GM23248 (cell line): Measurements from ENCODE around the gene PREX1. TPM values are rescaled to one million over a fixed set of nuclear protein-coding genes. Genes with fewer than 3 reads are reported as not detected.
"Not testable (repeated sequence)": the region's sequence is repeated elsewhere in the genome, so short reads cannot be mapped to it uniquely, and the experiment has no call there.

ENCODE experiments used
- DNase-seq: peaks from one replicate; pipeline ENCODE4 v3.0.0-alpha.2; 2015
- H2AFZ ChIP-seq: fragments of 200-600 bp; sonication (generic); 2 replicates; pipeline ENCODE4 v1.6.1; 2016; ENCODE audit warnings: antibody characterized with exemption
- H3F3A ChIP-seq: fragments of 200-600 bp; sonication (generic); 2 replicates; pipeline ENCODE4 v1.6.1; 2016; ENCODE audit warnings: mild to moderate bottlenecking, antibody characterized with exemption, mixed run types; ENCODE audit not compliant: insufficient read depth
- H3K27ac ChIP-seq: fragments of 200-600 bp; sonication (generic); 2 replicates; pipeline ENCODE4 v1.5.1; 2016; ENCODE audit warnings: mild to moderate bottlenecking
- H3K27me3 ChIP-seq: fragments of 200-600 bp; sonication (generic); replicated peaks from 2 replicates; pipeline ENCODE4 v1.6.1; 2016; ENCODE audit warnings: mild to moderate bottlenecking; ENCODE audit not compliant: insufficient read depth
- H3K36me3 ChIP-seq: fragments of 200-600 bp; sonication (generic); 2 replicates; pipeline ENCODE4 v1.6.1; 2016; ENCODE audit warnings: low read depth, mild to moderate bottlenecking
- H3K4me1 ChIP-seq: fragments of 200-600 bp; sonication (generic); 2 replicates; pipeline ENCODE4 v1.6.1; 2016; ENCODE audit warnings: mild to moderate bottlenecking; ENCODE audit not compliant: insufficient read depth
- H3K4me2 ChIP-seq: fragments of 200-600 bp; sonication (generic); one replicate; pipeline ENCODE4 v1.6.1; 2016; ENCODE audit warnings: mild to moderate bottlenecking; ENCODE audit not compliant: unreplicated experiment
- H3K4me3 ChIP-seq: fragments of 200-600 bp; sonication (generic); 2 replicates; pipeline ENCODE4 v1.5.1; 2016; ENCODE audit warnings: mild to moderate bottlenecking
- H3K79me2 ChIP-seq: fragments of 200-600 bp; sonication (generic); 2 replicates; pipeline ENCODE4 v1.6.1; 2016; ENCODE audit warnings: mild to moderate bottlenecking; ENCODE audit not compliant: insufficient read depth
- H3K9ac ChIP-seq: fragments of 200-600 bp; sonication (generic); 2 replicates; pipeline ENCODE4 v1.6.1; 2016; ENCODE audit warnings: mild to moderate bottlenecking
- H3K9me2 ChIP-seq: fragments of 200-600 bp; sonication (generic); 2 replicates; pipeline ENCODE4 v1.6.1; 2016; ENCODE audit warnings: mixed run types, mild to moderate bottlenecking, moderate library complexity; ENCODE audit not compliant: insufficient read depth
- H3K9me3 ChIP-seq: fragments of 200-600 bp; sonication (generic); one replicate; pipeline ENCODE4 v1.6.1; 2017; ENCODE audit warnings: low read depth
- H4K20me1 ChIP-seq: fragments of 200-600 bp; sonication (generic); 2 replicates; pipeline ENCODE4 v1.6.0; 2016; ENCODE audit not compliant: insufficient read depth
- EZH2 ChIP-seq: fragments of 200-600 bp; sonication (generic); IDR thresholded peaks from 2 replicates; pipeline ENCODE4 v1.6.1; 2018; ENCODE audit warnings: antibody characterized with exemption, mild to moderate bottlenecking; ENCODE audit not compliant: insufficient read depth, poor library complexity, severe bottlenecking
- EZH2phosphoT487 ChIP-seq: fragments of 200-600 bp; sonication (generic); IDR thresholded peaks from 2 replicates; pipeline ENCODE4 v1.6.1; 2018; ENCODE audit warnings: antibody characterized with exemption, moderate library complexity, mild to moderate bottlenecking, low read depth; ENCODE audit not compliant: insufficient read depth
- WGBS, 2 experiments: methylation state at CpG; one replicate each; pipeline ENCODE4 v1.1.6; 2015 to 2017; ENCODE audit warnings: low lambda C conversion rate in 2 of 2, low coverage in 1 of 2; ENCODE audit errors: missing lambda C conversion rate in 2 of 2; 5-methylcytosine and 5-hydroxymethylcytosine counted together
- in situ Hi-C: fragments of 300-500 bp; cut with MboI; formaldehyde crosslinking; loops from 2 replicates; pipeline ENCODE4 v1.15.0; 2020
- polyA plus RNA-seq: library from polyadenylated mRNA; unstranded; fragments of >200 nt; fragmentation: Nextera tagmentation; extraction: Ambion mirVana; gene quantifications from 2 replicates; pipeline ENCODE4 v1.2.1, GENCODE V29; 2016
- total RNA-seq: library from RNA; depleted of rRNA; stranded (reverse); fragments of >200 nt; shearing (Covaris generic); gene quantifications from 2 replicates; pipeline ENCODE4 v1.2.3, GENCODE V29; 2014

PREX1 gene
- total and polyA plus RNA-seq, 2 experiments from 2014 or later: 0.13 to 0.65 TPM

DNA sequence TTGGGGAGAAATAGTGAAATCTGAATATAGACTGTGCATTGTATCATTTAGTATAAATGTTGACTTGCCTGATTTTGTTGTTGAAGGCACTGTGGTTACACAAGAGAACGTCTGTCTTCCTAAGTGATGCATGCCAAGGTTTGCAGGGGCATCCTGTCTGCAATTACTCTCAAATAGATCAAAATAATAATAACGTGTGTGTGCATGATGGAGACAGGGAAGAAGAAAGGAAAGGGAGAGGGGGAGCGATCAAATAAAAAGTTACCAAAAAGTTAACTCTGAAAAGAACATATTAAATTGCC lies 14.4 kb downstream of the PREX1 start:
- H3K36me3 ChIP-seq: no peaks in the 10 kb centered on the region
- H3K79me2 ChIP-seq: no peaks in the 10 kb centered on the region
- in situ Hi-C loops: no loop called here
- no peak overlapping the region for H3K4me3 ChIP-seq
- no peaks in the 10 kb centered on the region for H3K9me3 ChIP-seq
- H3K9ac ChIP-seq: no peak overlapping the region
- no peak overlapping the region for H3K4me2 ChIP-seq
- H4K20me1 ChIP-seq: no peaks in the 10 kb centered on the region
- 22 to 25% methylated on average over 3 of the region's 3 CpGs for WGBS, 2 experiments
- H3F3A ChIP-seq: no peaks in the 10 kb centered on the region
- no peak for TF ChIP-seq EZH2phosphoT487
- no peak for TF ChIP-seq EZH2
- H3K27ac ChIP-seq: no peak overlapping the region
- H2AFZ ChIP-seq: no peak overlapping the region
- no peaks in the 10 kb centered on the region for H3K4me1 ChIP-seq
- no peak for DNase-seq
- H3K27me3 ChIP-seq: no peaks in the 10 kb centered on the region
- no peaks in the 10 kb centered on the region for H3K9me2 ChIP-seq

GRCh38 chr20:48812600-48813445 lies 15.0 kb downstream of the PREX1 start:
- in situ Hi-C loops: no loop called here
- H3K4me1 ChIP-seq: no peaks in the 10 kb centered on the region
- H3K79me2 ChIP-seq: no peaks in the 10 kb centered on the region

GRCh38 chr20:48812114-48812513 lies 15.7 kb downstream of the PREX1 start:
- H3K4me2 ChIP-seq, H4K20me1 ChIP-seq, H3K4me3 ChIP-seq, DNase-seq, H3F3A ChIP-seq, H3K4me1 ChIP-seq, in situ Hi-C loops, H3K27me3 ChIP-seq, H3K9me2 ChIP-seq, H3K36me3 ChIP-seq, H2AFZ ChIP-seq, H3K9me3 ChIP-seq, H3K9ac ChIP-seq, H3K79me2 ChIP-seq, H3K27ac ChIP-seq: not testable (repeated sequence)
- 59 to 60% methylated on average over 1 of the region's 1 CpG for WGBS, 2 experiments

More at GRCh38 chr20:48812600-48813445, 15.0 kb downstream of the PREX1 start:
- Histone ChIP-seq H3K4me2 (no peak overlapping the region), H2AFZ (no peak overlapping the region), H3K9me3 (no peaks in the 10 kb centered on the region), H3K9ac (no peak overlapping the region), H3K9me2 (no peaks in the 10 kb centered on the region), H3K36me3 (no peaks in the 10 kb centered on the region), H4K20me1 (no peaks in the 10 kb centered on the region), H3K27me3 (no peaks in the 10 kb centered on the region), H3K4me3 (no peak overlapping the region), H3K27ac (no peak overlapping the region), H3F3A (no peaks in the 10 kb centered on the region)
- WGBS, 2 experiments: 75 to 83% methylated on average over 15 of the region's 15 CpGs
- no peak for TF ChIP-seq EZH2phosphoT487
- no peak for TF ChIP-seq EZH2
- DNase-seq: no peak

DNA sequence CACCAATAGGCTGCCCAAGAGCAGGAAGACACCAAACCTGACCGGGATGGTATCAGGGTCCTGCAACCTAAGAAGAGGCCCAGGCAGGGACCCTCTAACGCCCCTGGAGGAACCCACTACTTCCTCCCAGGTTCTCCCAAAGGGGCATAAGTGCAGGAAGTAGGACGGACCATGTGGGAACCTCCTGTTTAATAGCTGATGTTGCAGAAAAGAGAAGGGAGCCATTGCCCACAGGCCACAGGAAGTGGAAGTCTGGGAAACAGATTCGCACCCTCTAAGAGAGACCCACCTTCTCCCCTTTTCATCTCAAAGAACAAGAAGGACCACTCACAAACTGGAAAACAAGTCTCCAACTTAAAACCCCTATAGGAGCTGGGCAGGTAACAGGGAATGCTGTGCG lies 18.1 kb downstream of the PREX1 start:
- no peaks in the 10 kb centered on the region for H3K9me3 ChIP-seq
- TF ChIP-seq EZH2 (no peak), EZH2phosphoT487 (no peak)
- H3K4me3 ChIP-seq: no peak overlapping the region
- no peak overlapping the region for H3K27ac ChIP-seq
- in situ Hi-C loops: no loop called here
- no peaks in the 10 kb centered on the region for H3K36me3 ChIP-seq
- H3K79me2 ChIP-seq: no peaks in the 10 kb centered on the region
- H3K4me2 ChIP-seq: no peak overlapping the region
- H3F3A ChIP-seq: no peaks in the 10 kb centered on the region
- H3K27me3 ChIP-seq: 0 out of 2 replicates have a peak, but pooled peaks cover 2% of the 10 kb centered on the region
- H2AFZ ChIP-seq: no peak overlapping the region
- no peaks in the 10 kb centered on the region for H3K9me2 ChIP-seq
- H4K20me1 ChIP-seq: no peaks in the 10 kb centered on the region
- 79 to 86% methylated on average over 5 of the region's 5 CpGs for WGBS, 2 experiments
- DNase-seq: no peak
- H3K4me1 ChIP-seq: no peaks in the 10 kb centered on the region
- H3K9ac ChIP-seq: no peak overlapping the region
